NCI-H524 treated with DMSO at 0.1 percent for 48 hours (cell line): ENCODE data around the gene CORIN.
"Not testable (repeated sequence)": the region's sequence is repeated elsewhere in the genome, so short reads cannot be mapped to it uniquely, and the experiment has no call there.

Experiments
- DNase-seq: peaks from one replicate; lab custom pipeline; 2025; lab: John Stamatoyannopoulos, UW

The CORIN gene

GRCh38 chr4:47721485-47721884 is 116.4 kb downstream of the CORIN start:
- no peak for DNase-seq

- no peak for DNase-seq
Measured at GRCh38 chr4:47720787-47721186, 117.1 kb downstream of the CORIN start.

GRCh38 chr4:47719576-47719975 is 118.3 kb downstream of the CORIN start:
- no peak for DNase-seq

- DNase-seq, result no peak
Measured at GRCh38 chr4:47718696-47719095, 119.2 kb downstream of the CORIN start.

- DNase-seq, result no peak
Measured at GRCh38 chr4:47717188-47717587, 120.7 kb downstream of the CORIN start.

GRCh38 chr4:47715716-47716416 is 122.0 kb downstream of the CORIN start:
- DNase-seq, result no peak

GRCh38 chr4:47714269-47714668 is 123.6 kb downstream of the CORIN start:
- no peak for DNase-seq

GRCh38 chr4:47713129-47713834 is 124.6 kb downstream of the CORIN start:
- no peak for DNase-seq

GRCh38 chr4:47711646-47712045 is 126.2 kb downstream of the CORIN start:
- DNase-seq, result no peak

- DNase-seq, result no peak
Measured at GRCh38 chr4:47711183-47711582, 126.7 kb downstream of the CORIN start.

- DNase-seq, result not testable (repeated sequence)
Measured at GRCh38 chr4:47706352-47706751, 131.5 kb downstream of the CORIN start.

- DNase-seq, result no peak
Measured at GRCh38 chr4:47705326-47705981, 132.4 kb downstream of the CORIN start.

- DNase-seq, result peak; percentile 13
Measured at GRCh38 chr4:47704693-47705325, 133.1 kb downstream of the CORIN start.

- DNase-seq, result no peak
Measured at GRCh38 chr4:47703956-47704355, 133.9 kb downstream of the CORIN start.

- no peak for DNase-seq
Measured at GRCh38 chr4:47703008-47703407, 134.9 kb downstream of the CORIN start.

- DNase-seq, result no peak
Measured at GRCh38 chr4:47701286-47701685, 136.6 kb downstream of the CORIN start.

- DNase-seq, result no peak
Measured at GRCh38 chr4:47698837-47699236, 139.0 kb downstream of the CORIN start.

- DNase-seq, result no peak
Measured at GRCh38 chr4:47696823-47697222, 141.0 kb downstream of the CORIN start.

GRCh38 chr4:47695260-47695659 is 142.6 kb downstream of the CORIN start:
- DNase-seq, result no peak

- no peak for DNase-seq
Measured at GRCh38 chr4:47694322-47694721, 143.5 kb downstream of the CORIN start.

- DNase-seq, result no peak
Measured at GRCh38 chr4:47692691-47693090, 145.2 kb downstream of the CORIN start.

- not testable (repeated sequence) for DNase-seq
Measured at GRCh38 chr4:47691757-47692383, 146.0 kb downstream of the CORIN start.
